ENCODE measurements around the gene CHAT.

The CHAT gene

GRCh38 chr10:49615213-49615612 is 1.4 kb downstream of the CHAT start:
- FAIRE-seq (no peak), DNase-seq (ENCODE audit: insufficient read length, low spot score) (no peak)
- TF ChIP-seq POU2F2 (IDR thresholded peaks at IDR 0.05; ENCODE audit: low read depth, low read length) (no peak), POLR2A (IDR thresholded peaks at IDR 0.05; ENCODE audit: low read depth, low read length) (no peak), SPI1 (IDR thresholded peaks at IDR 0.05; ENCODE audit: low read depth, low read length) (no peak), TAF1 (IDR thresholded peaks at IDR 0.05; ENCODE audit: low read depth, low read length) (no peak), PAX5 (IDR thresholded peaks at IDR 0.05; ENCODE audit: insufficient read depth, low read length, severe bottlenecking) (no peak)

GRCh38 chr10:49615721-49616120 is 1.9 kb downstream of the CHAT start:
- no peak for DNase-seq (ENCODE audit: insufficient read length, low spot score)
- no peak for FAIRE-seq
- TF ChIP-seq POLR2A (IDR thresholded peaks at IDR 0.05; ENCODE audit: low read depth, low read length), result no peak
- TF ChIP-seq POLR2AphosphoS5 (IDR thresholded peaks at IDR 0.05; ENCODE audit: low read depth, low read length), result no peak
- no peak for TF ChIP-seq TAF1 (IDR thresholded peaks at IDR 0.05; ENCODE audit: low read depth, low read length)
- TF ChIP-seq SPI1 (IDR thresholded peaks at IDR 0.05; ENCODE audit: low read depth, low read length), result no peak
- TF ChIP-seq POU2F2 (IDR thresholded peaks at IDR 0.05; ENCODE audit: low read depth, low read length), result no peak
- no peak for TF ChIP-seq PAX5 (IDR thresholded peaks at IDR 0.05; ENCODE audit: insufficient read depth, low read length, severe bottlenecking)

- FAIRE-seq (no peak), DNase-seq (ENCODE audit: insufficient read length, low spot score) (no peak)
- TF ChIP-seq SPI1 (IDR thresholded peaks at IDR 0.05; ENCODE audit: low read depth, low read length) (no peak), POLR2AphosphoS5 (IDR thresholded peaks at IDR 0.05; ENCODE audit: low read depth, low read length) (no peak), POLR2A (IDR thresholded peaks at IDR 0.05; ENCODE audit: low read depth, low read length) (no peak), TAF1 (IDR thresholded peaks at IDR 0.05; ENCODE audit: low read depth, low read length) (no peak), PAX5 (IDR thresholded peaks at IDR 0.05; ENCODE audit: insufficient read depth, low read length, severe bottlenecking) (no peak)
These were observed 2.7 kb downstream of the CHAT start for GRCh38 chr10:49616421-49617101.

- FAIRE-seq (no peak), DNase-seq (ENCODE audit: insufficient read length, low spot score) (no peak)
- no peak for TF ChIP-seq POLR2A (IDR thresholded peaks at IDR 0.05; ENCODE audit: low read depth, low read length)
- TF ChIP-seq TAF1 (IDR thresholded peaks at IDR 0.05; ENCODE audit: low read depth, low read length), result no peak
- TF ChIP-seq POU2F2 (IDR thresholded peaks at IDR 0.05; ENCODE audit: low read depth, low read length), result no peak
- no peak for TF ChIP-seq SPI1 (IDR thresholded peaks at IDR 0.05; ENCODE audit: low read depth, low read length)
- TF ChIP-seq POLR2AphosphoS5 (IDR thresholded peaks at IDR 0.05; ENCODE audit: low read depth, low read length), result no peak
- no peak for TF ChIP-seq PAX5 (IDR thresholded peaks at IDR 0.05; ENCODE audit: insufficient read depth, low read length, severe bottlenecking)
These were observed 3.5 kb downstream of the CHAT start for GRCh38 chr10:49617121-49618020.

GRCh38 chr10:49618821-49619220 is 5.0 kb downstream of the CHAT start:
- no peak for TF ChIP-seq SPI1 (IDR thresholded peaks at IDR 0.05; ENCODE audit: low read depth, low read length)
- TF ChIP-seq PAX5 (IDR thresholded peaks at IDR 0.05; ENCODE audit: insufficient read depth, low read length, severe bottlenecking), result no peak
- TF ChIP-seq POLR2AphosphoS5 (IDR thresholded peaks at IDR 0.05; ENCODE audit: low read depth, low read length), result no peak
- no peak for TF ChIP-seq POLR2A (IDR thresholded peaks at IDR 0.05; ENCODE audit: low read depth, low read length)
- TF ChIP-seq POU2F2 (IDR thresholded peaks at IDR 0.05; ENCODE audit: low read depth, low read length), result no peak
- no peak for TF ChIP-seq TAF1 (IDR thresholded peaks at IDR 0.05; ENCODE audit: low read depth, low read length)
- no peak for DNase-seq (ENCODE audit: insufficient read length, low spot score)
- no peak for FAIRE-seq

GRCh38 chr10:49619613-49620012 is 5.8 kb downstream of the CHAT start:
- DNase-seq (ENCODE audit: insufficient read length, low spot score) (no peak), FAIRE-seq (no peak)

GRCh38 chr10:49620286-49620810 is 6.5 kb downstream of the CHAT start:
- TF ChIP-seq POLR2A (IDR thresholded peaks at IDR 0.05; ENCODE audit: low read depth, low read length) (no peak), SPI1 (IDR thresholded peaks at IDR 0.05; ENCODE audit: low read depth, low read length) (no peak), POU2F2 (IDR thresholded peaks at IDR 0.05; ENCODE audit: low read depth, low read length) (no peak), PAX5 (IDR thresholded peaks at IDR 0.05; ENCODE audit: insufficient read depth, low read length, severe bottlenecking) (no peak), TAF1 (IDR thresholded peaks at IDR 0.05; ENCODE audit: low read depth, low read length) (no peak), POLR2AphosphoS5 (IDR thresholded peaks at IDR 0.05; ENCODE audit: low read depth, low read length) (no peak)
- FAIRE-seq (no peak), DNase-seq (ENCODE audit: insufficient read length, low spot score) (no peak)

More at GRCh38 chr10:49619613-49620012, 5.8 kb downstream of the CHAT start:
- TF ChIP-seq POLR2AphosphoS5 (IDR thresholded peaks at IDR 0.05; ENCODE audit: low read depth, low read length), result no peak
- TF ChIP-seq POLR2A (IDR thresholded peaks at IDR 0.05; ENCODE audit: low read depth, low read length), result no peak
- no peak for TF ChIP-seq SPI1 (IDR thresholded peaks at IDR 0.05; ENCODE audit: low read depth, low read length)
- TF ChIP-seq PAX5 (IDR thresholded peaks at IDR 0.05; ENCODE audit: insufficient read depth, low read length, severe bottlenecking), result no peak
- TF ChIP-seq TAF1 (IDR thresholded peaks at IDR 0.05; ENCODE audit: low read depth, low read length), result no peak
- TF ChIP-seq POU2F2 (IDR thresholded peaks at IDR 0.05; ENCODE audit: low read depth, low read length), result no peak

GRCh38 chr10:49620841-49621378 is 7.1 kb downstream of the CHAT start:
- DNase-seq (ENCODE audit: insufficient read length, low spot score), result no peak
- TF ChIP-seq POLR2A (IDR thresholded peaks at IDR 0.05; ENCODE audit: low read depth, low read length) (no peak), SPI1 (IDR thresholded peaks at IDR 0.05; ENCODE audit: low read depth, low read length) (no peak), PAX5 (IDR thresholded peaks at IDR 0.05; ENCODE audit: insufficient read depth, low read length, severe bottlenecking) (no peak), TAF1 (IDR thresholded peaks at IDR 0.05; ENCODE audit: low read depth, low read length) (no peak), POU2F2 (IDR thresholded peaks at IDR 0.05; ENCODE audit: low read depth, low read length) (no peak), POLR2AphosphoS5 (IDR thresholded peaks at IDR 0.05; ENCODE audit: low read depth, low read length) (no peak)
- no peak for FAIRE-seq

GRCh38 chr10:49621561-49621960 is 7.7 kb downstream of the CHAT start:
- DNase-seq (ENCODE audit: insufficient read length, low spot score) (no peak), FAIRE-seq (no peak)
- TF ChIP-seq POLR2A (IDR thresholded peaks at IDR 0.05; ENCODE audit: low read depth, low read length) (no peak), SPI1 (IDR thresholded peaks at IDR 0.05; ENCODE audit: low read depth, low read length) (no peak), POLR2AphosphoS5 (IDR thresholded peaks at IDR 0.05; ENCODE audit: low read depth, low read length) (no peak), POU2F2 (IDR thresholded peaks at IDR 0.05; ENCODE audit: low read depth, low read length) (no peak), TAF1 (IDR thresholded peaks at IDR 0.05; ENCODE audit: low read depth, low read length) (no peak), PAX5 (IDR thresholded peaks at IDR 0.05; ENCODE audit: insufficient read depth, low read length, severe bottlenecking) (no peak)

Measured in GM12891 (cell line).